Stomach (tissue), 4 donors: Measurements from ENCODE around the gene ZNF620.

Source experiments
- CTCF ChIP-seq, 7 experiments: fragments of 450-650 bp in 4 of 7; fragments of 200-600 bp in 3 of 7; sonication (generic) in 3 of 7; IDR thresholded peaks; one replicate each; pipeline ENCODE4 v1.5.1; 2016 to 2019; ENCODE audit warnings: antibody characterized with exemption in 7 of 7, control low read depth in 2 of 7, mild to moderate bottlenecking in 1 of 7
- EP300 ChIP-seq: sonication (generic); formaldehyde crosslinking; IDR thresholded peaks from one replicate; pipeline ENCODE4 v1.6.1; 2017; ENCODE audit warnings: antibody characterized with exemption
- POLR2A ChIP-seq, 4 donors: fragments of 450-650 bp; IDR thresholded peaks; one replicate each; pipeline ENCODE4 v1.6.1; 2016; ENCODE audit warnings: antibody characterized with exemption in 4 of 4, control low read depth in 2 of 4, mild to moderate bottlenecking in 1 of 4, moderate library complexity in 1 of 4
- POLR2AphosphoS5 ChIP-seq, 3 donors: sonication (generic); formaldehyde crosslinking; IDR thresholded peaks; one replicate each; pipeline ENCODE4 v1.6.1; 2016; ENCODE audit warnings: antibody characterized with exemption in 3 of 3

DNA sequence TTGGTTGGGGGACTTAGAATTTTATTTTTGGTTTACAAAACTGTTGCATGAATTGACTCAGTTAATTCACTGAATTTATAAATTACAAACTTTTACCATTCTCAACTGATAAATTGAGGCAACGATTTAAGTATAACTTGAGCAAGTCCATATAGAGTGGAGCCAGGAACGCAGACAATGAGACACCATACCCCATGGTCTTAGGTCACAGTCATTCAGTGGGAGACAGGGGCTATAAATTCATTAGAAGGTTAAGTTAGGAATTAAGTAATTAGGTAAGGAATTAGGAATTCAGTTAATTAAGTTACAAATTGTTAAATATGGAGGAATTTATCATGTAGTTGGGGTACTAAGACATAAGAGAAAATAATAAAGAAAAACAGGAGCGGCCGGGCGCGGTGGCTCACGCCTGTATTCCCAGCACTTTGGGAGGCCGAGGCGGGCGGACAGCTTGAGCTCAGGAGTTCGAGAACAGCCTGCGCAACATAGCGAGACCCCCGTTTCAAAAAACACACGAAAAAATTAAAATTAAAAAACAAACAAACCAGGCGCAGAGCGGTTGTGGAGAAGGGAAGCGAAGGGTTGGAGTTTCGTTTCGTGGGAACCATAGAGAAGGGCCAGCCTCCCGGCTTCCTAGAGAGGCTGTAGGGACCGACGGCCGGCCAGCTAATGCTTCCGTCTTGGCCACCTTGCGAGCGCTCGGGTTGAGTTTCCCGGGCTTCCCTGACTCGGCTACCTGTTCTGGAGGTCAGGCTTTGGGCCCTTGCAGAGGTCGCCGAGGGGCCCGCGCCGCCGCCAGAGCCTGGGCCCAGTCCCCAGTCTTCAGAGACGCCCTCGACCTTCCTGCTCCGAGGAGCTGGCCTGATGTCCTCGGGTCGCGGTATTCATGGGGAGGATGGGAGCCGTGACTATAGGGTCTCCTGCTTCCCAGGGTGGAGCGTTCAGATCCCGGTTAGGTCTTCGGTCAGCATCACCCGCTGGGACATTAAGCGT is 29.1 kb upstream of the ZNF620 start, which contains the start of gene ZNF619:
- no peak for TF ChIP-seq POLR2A (IDR thresholded peaks at IDR 0.05)
- no peak for TF ChIP-seq CTCF (IDR thresholded peaks at IDR 0.05)
- TF ChIP-seq POLR2AphosphoS5 (IDR thresholded peaks at IDR 0.05): no peak
- TF ChIP-seq EP300: no peak
